ENCODE measurements around the gene TTC34.

TTC34 gene

DNA sequence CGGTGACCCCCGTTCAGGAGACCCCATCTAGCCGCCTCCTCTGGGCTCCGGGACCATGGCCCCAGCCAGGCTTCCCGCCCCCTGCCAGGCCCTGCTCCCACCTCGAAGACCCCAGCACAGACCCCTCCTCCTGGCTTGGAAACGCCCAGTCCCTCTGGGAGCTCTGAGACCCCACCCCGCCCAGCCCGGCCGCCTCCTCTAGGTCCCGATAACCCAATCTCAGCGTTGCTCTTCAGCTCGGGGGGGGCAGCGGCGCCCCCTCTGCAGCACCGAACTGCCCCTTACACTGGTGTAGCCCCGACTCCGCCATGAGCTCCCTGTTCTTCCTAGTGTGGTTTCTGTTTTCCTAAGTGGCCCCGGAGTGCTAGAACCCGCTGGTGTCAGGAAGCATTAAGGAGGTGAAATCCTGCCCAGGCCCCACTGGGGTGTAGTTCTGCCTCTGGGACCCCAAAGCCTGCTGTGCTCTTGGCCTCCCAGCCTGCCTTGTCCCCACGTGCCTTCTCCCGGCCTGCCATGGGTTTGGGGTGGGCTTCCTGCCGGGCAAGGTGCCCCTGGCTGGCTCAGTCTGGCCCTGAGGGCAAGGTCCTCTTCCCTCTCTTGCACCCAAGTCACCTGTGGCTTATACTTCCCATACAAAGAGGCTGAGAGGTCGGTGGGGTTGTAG is 157.9 kb downstream of the TTC34 start:
- DNase-seq = no peak

DNA sequence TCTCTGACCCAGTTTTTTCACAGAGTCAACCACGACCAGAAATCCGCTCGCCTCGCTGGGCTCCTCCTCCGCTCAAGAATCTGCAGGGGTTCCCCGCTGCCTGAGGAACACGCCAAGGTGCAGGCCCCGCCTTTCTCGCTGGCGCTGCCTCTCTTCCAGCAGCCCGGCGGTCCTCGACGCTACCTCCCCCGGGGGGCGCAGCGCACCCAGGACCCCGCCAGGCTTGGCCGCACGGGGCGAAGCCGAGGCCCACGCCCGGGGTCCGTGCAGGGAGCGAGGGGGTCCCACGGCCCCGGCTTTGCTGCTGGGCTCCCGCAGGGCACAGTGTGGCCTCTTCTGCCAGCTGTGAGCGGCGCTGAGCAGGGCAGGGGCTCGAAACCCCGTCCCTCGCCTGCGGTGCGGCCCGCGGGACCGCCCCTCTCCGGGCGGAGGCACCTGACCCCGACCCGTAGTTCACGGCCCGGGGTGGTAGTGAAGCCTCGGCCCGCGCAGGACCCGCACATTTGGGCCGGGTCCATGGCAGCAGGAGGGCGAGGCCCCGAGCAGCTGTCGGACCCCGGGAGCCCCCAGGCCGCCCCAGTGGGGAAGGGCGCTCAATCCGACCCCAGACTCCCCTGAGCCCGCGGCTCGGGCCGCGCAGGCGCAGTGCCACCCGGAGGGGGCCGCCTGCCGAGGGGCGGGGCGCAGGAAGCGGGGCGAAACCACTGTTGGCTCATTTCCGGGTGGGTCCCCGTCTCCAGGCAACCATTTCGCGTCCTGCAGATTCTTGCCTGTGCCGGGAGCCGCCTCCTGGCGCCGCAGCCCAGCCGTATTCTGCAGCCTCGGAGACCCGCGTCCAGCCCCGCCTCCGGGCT is 158.7 kb downstream of the TTC34 start:
- peak in 56 of 58 donors; percentile 38 to 95 (median 82) for DNase-seq

DNA sequence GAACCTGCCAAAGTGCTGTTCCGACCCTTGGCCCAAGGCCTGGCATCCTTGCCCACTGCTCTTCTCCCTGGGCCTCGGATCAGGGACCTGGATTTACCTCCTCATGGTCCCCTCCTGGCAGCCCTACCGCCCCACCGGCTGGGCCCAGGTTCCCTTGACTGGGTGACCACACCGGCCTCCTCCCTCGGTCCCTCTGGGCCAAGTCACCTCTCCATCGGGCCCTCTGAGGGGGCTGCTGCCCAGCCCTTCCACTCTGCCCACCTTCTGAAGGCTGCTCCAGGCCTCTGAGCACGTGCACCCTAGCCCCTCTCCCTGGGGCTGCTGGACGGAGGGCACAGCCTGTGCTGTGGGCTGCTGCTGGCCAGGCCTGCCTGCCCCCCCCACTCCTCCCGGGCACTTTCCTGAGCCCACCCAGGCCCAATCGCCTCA is 159.3 kb downstream of the TTC34 start:
- no peak for DNase-seq

DNA sequence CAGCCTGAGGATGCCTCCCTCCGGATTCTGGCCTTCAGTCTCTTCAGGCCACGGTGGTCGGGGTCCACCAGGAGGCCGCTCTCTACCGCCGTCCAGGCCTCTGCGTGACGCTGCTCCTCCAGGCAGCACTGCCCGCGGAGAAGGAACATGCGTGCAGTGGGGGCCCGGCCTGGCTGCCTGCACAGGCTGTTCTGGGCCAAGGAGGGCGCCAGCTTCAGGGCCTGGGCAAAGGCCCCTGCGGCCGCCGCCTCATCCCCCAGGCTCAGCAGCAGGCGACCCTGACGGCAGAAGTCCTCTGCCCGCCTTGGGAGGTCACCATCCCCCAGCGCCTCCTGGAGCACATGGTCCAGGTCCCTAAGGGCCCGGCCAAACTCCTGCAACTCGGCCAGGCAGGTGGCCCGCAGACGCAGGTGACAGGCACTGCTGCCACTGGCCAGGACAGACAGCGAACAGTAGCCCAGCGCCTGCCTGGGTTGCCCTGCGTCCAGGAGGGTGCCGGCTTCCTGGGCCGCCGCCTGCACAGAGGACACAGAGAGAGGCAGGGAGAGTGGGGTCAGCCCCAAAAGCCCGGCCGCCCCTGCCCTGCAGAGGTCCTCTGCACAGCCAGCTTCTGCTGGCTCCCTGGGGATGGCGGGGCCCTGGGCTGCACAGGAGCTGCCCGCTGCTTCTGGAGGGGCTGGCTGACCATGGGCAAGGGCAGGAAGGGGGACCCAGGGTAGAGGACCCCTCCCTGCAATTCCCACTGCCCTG is 159.9 kb downstream of the TTC34 start:
- no peak for DNase-seq

DNA sequence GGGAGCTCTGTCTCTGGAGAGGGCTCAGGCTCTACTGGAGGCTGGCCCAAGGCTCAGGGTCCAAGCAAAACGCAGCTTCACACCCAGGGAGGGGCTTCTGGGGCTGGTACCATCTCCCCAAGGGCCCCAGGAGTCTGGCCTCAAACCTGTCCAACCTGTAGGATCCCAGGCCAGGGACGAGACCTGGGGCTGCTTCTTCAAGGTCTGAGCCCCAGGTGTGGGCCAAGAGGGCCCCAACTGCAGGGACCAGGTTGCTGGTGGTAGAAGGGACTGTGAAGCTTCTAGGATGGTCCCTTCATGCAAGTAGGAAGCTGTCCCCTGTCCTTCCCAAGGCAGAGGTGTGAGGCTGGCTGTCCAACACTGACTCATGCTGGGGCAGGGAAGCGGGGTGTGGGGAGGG is 160.9 kb downstream of the TTC34 start:
- DNase-seq = no peak

DNA sequence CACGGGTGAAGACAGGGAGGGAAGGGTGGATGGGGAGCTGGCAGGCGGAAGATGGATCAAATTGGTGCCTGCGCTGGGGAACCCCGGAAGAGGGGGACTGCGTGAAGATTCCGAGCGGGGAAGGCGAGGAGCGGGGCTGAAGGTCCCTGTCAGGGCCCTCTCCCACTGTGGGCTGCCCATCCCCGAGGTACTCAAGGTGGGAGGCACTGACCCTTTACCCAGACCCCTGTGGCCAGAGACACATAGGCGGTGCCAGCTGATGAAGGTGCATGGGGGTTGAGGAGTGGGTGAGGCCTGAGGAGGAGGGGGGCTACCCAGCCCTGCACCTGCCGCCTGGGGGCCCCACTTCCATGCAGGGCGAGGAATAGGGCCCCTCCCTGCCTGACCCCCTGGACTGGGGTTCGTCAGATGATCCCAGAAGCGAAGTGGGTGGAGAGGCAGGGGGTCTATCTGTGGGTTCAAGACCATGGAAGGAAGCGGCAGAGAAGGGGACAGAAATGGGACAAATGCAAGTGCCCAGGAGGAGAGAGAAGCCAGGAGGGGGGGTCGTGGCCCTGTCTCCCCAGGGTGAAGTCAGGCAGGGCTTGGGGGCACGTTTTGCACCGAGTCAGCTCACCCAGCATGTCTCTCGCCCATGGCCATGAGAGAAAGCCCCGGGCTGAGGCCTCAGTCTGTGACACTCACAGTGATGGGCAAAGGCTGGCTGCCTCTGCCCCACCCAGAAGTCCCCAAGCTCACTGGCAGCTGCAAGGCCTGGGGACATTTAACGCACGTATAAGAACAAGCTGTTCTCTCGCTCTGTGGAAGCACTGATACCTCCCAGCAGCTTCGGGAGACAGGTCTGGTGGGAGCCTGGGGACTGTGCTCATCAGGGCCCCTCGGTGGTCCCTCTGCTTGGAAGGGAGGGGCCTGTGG is 161.6 kb downstream of the TTC34 start:
- no peak for DNase-seq

DNA sequence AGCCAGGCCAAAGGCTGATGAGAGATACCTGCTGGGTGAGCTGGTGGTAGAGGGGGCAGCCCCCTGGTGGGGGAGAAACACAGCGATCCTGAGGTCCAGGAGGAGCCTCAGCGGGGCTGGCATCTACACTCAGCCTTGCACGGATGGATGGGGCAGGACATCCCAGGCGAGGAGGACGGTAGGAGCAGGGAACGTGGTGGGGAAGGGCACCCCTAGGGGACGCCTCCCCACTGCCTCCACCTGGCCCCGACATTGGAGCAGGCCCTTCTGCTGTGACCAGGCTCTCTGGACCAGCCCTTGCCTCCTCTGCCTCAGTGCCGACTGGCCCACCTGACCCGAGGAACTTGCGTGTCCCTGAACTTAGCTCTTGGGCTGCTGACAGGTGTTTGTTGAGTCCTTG is 162.3 kb downstream of the TTC34 start:
- no peak for DNase-seq

DNA sequence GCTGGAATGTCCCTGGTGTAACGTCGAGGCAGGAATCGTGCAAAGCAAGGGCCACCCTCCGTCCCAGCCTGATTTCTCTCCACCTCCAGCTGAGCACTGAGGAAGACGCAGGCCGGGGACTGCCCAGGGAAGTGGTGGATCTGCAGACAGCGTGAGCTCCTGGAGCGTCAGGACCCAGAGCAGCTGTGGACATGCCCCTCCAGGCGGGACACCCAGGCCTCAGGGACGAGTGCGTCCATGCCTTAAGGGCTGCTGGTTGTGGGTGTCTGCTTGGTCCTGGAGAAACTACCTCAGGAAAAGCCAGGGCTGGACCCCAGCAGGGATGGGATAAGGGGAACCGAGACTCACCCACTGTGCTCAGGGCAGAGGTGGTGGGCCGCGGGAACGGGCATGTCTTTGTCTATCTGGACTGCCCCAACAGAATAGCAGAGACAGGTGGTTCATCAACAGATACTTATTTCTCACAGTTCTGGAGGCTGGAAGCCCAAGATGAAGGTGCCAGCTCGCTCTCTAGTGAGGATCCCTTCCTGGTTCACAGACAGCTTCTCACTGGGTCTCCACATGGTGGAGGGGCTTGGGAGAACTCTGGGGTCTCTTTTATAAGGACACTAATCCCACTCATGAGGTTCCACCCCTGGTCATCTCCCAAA is 162.9 kb downstream of the TTC34 start:
- no peak for DNase-seq

DNA sequence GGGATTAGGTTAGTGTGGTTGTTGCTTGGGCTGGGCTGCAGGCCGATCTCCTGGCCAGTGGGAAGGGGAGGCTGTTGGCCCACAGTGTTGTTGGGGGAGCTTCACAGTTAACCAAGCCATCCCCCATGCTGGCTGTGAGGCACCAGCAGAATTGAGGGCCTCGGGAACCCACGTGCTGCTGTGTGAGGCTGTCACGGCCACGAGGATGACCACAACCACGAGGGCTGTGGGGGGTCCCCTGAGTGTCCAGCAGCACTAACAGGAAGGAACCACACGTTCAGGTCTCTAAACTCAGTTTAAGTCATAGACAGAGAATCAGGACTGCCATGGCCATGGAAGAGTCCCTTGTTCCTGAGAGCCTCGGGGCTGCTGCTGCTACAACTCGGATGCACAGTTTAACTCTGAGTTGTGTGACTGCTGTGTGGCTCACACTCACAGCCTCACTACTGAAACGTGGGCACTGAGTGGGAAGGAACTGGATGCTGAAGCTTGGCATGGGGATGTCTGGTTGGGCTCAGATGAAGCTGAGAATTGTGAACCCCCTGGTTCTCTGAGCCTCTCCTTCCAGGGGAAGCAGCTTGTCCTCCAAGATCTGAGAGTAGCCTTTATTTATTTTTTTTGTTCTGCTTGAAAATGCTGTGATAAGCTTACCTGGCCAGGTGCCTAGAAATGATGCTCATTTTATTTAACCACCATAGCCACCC is 163.9 kb downstream of the TTC34 start:
- DNase-seq = peak in 2 of 58 donors; percentile 13 to 20

DNA sequence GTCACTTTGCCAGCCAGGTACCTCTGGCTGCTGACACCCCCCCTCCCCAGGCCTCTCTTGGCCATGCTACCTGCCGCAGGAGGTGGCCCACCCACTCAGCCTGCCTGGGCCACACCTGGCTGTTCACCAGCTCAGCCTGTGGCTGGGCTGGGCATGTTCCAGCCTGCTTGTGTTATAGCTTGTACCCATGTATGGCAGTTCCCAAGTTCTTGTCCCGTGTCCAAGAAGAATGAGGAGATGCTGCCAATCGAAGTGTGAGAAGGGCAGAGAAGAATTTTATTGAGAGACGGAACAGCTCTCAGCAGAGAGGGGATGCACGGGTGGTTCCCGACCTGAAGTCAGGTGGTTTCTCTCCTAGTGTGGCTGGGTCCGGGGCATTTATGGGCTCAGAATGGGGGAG is 164.8 kb downstream of the TTC34 start:
- DNase-seq = no peak

DNA sequence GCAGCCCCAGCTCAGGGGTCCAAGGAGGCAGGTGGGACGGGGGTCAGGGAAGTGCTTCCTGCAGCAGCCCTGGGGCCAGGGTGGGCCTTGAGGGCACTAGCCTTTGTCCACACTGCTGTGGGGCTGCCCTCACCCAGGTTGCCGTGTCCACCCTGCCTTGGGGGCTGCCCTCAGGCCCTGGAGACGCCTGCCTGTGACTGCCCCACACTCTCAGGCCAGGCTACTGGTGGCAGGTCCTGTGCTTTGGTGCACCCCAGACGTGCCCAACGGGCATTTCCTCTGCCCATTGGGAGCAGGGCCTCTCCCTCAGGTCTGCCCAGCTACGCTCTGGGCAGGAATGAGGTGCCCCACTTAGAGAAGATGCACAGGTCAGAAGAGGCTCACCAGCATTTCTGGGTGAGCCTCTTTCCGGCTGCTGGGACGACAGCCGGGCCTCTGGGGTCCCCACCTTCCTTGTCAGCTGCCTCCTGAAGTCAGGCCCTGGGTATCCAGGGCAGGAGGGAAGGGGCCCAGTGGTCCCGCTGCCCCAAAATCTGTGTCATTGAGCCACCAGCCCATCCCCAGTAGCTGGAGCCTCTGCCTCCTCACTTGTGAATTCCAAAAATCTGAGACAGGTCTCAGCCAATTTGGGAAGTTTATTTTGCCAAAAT is 166.0 kb downstream of the TTC34 start:
- DNase-seq = no peak

DNA sequence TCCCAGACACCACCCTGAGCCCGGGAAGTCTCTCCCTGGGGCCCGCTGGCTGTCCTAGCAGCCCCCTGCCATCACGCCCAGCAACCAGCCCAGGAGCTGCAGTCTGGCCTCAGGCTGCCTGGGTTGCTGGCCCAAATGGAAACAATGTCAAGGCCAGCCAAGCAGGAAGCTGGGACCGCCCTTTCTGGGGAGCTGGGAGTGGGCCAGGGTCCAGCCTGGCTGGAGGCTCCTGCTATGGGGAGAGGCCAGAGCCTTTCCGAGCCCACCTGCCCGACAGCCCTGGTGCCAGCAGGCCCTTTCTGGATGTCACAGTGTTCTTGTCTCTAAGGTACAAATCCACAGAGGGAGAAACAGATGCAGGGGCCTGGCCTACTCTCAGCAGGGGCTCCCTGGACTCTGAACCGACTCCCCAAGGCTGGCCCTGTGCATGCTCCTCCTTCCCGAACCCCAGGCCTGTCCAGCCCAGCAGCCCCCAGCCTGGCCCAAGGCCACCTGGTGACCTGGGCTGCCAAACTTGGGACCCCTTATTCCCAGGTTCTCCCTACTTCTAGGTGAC is 167.5 kb downstream of the TTC34 start:
- DNase-seq = no peak

DNA sequence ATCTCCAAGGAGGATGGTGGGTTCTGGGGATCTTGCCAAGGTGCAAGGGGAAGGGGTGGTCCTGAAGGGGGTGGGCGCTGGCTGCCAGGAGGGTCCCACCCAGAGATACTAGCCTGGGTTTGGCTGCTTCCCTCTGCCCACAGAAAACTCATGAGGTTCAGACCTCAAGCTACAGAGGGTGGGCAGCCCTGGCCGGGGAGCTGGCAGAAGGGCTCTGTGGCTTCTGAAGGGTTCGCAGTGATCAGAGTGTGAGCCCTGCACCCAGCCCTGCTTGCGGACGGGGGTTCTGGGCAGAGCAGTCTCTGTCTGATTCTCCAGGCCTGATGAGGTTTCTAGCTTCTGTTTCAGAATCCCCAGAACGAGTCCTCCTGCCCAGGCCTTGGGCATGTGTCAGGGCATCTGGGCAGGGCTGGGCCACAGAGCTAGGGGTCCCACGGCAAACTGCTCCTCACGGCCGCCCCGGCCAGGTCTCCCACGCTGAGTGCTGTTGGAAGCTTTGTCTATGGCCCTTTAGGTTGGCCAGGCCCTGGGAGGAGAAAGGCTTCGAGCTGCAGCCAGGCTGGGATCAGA is 168.0 kb downstream of the TTC34 start:
- DNase-seq = no peak

DNA sequence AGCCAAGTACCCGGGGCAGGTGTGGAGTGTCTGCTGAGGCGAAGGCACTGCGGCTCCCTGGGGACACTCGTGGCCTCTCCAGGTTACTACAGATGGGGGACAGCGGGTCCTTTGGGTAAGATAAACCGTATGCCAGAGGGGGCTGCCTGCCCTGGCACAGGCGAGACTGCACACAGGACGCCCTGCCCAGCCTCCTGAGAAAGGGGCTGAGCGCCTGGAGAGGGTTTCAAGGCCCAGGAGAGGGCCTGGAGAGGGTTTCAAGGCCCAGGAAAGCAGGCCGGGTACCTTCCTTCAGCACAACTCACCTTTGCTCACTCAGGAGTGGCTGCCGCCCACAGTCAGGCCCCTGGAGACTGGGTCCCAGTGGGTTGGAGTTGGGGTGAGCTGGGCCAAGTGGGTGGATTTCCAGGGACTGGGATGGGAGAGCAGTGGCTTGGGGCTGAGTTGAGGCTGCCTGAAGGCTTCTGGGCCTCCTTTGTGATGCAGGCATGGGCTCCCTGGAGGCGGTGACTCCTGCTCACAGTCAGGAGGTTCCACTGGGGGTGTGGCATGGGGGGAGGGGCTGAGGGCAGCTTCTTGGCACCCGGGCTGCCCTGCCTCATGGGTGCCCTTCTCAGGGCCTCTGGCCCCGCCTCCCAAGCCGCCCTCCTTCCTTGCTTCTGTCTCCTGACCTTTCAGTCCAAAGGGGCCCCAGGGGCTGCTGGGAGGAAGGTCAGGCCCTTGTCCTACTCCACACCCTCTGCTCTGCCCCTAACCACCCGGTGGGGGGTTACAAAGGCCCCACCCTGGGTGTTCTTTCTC is 168.7 kb downstream of the TTC34 start, which contains the start of gene MMEL1:
Gene MMEL1, minus strand, starts transcription at position 456 of the 801 bp plus-strand sequence. CDS start 3,532 bp downstream, outside the sequence.
- DNase-seq = no peak

DNA sequence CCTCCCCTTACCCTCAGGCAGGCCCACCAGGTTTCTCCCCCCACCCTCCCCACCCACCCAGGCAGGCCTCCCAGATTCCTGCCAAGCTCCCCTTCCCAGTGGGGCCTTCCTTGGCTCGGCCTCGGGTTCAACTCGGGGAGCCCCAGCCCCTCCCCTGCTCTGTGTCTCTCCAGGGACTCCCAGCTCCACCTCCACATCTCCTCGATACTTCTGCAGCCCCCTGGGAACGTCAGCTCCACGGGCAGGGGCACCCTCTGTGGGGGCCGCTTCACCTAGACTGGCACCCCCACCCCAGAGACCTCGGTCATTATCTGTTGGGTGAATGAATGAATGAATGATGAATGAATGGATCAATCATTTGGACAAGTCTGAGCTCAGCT is 169.5 kb downstream of the TTC34 start:
- no peak for DNase-seq

DNA sequence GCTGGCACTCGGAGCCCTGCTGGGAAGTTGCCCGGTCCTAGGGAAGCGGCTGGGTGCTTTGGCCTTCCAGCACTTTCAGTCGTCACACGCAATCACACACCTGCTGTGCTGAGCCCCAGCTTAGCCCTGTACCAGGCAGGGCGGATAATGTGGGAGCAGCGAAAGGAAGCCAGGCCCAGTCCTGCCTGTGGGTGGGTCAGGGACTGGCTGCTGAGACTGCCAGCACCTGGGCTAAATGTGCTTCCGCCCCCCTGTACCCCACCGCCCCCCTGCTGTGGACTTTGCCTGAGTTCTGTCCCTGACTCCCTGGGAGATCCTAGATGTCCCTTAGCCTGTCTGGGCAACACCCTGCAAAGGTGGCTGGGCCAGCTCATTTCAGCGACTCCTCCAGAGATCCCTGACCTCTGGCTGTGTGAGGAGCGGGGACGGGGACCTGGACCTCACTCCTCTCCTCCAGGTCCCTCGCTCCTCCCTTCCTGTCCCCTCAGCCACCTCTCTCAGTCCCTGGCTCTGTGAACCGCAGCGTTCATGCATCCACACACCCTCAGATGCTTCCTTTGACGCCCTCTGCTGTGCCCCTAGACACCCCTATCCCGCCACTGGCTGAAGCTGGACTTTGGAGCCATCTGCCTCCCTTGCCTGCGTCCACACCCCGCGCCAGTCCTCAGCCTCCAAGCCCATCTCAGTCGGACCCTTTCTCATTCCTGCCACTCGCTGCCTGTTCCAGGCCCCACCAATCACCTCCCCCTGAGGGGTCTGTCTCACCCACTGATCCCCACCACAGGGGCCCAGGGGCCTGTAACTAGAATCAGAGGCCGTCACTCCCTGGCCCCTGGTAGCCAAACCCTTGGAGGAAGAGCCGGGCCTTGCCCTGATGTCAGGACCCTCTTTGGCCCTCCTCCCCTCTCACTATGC is 170.1 kb downstream of the TTC34 start:
- no peak for DNase-seq
